ENCODE data around the gene REX1BD.
"Not testable (repeated sequence)": the region's sequence is repeated elsewhere in the genome, so short reads cannot be mapped to it uniquely, and the experiment has no call there.

The REX1BD gene

DNA sequence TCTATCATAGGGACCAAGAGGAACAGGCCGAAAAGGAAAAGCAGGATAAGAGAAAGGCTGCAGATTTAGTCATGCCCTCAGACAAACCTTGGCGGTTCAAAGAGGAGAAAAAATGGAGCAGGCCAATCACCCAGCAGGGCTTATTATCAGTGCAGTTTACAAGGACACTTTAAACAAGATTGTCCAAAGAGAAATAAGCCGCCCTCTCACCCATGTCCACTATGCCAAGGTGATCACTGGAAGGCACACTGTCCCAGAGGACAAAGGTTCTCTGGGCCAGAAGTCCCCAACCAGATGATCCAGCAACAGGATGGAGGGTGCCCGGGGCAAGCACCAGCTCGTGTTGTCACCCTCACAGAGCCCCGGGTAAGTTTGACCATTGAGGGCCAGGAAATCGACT, 8.3 kb upstream of the REX1BD start:
- no peak for DNase-seq

DNA sequence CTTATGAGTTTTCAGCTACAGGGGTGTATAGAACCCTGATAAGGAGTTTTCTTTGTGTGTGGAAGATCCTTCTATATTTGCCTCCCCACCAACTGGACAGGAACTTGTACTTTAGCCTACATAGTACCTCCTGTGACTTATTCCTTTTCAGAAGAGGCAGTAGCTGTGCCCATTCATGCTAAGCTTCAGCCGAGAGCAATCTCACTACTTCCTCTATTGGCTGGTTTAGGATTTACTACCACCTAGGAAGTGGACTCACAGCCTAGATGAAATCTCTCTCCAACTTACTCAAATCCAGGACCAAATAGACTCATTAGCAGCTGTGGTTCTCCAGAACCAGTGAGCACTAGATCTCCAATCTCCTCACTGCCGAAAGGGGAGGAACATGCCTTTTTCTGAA, 2.3 kb upstream of the REX1BD start:
- DNase-seq, result no peak

- DNase-seq, result no peak
Observed at GRCh38 chr19:18587561-18587960, 1.0 kb upstream of the REX1BD start.

DNA sequence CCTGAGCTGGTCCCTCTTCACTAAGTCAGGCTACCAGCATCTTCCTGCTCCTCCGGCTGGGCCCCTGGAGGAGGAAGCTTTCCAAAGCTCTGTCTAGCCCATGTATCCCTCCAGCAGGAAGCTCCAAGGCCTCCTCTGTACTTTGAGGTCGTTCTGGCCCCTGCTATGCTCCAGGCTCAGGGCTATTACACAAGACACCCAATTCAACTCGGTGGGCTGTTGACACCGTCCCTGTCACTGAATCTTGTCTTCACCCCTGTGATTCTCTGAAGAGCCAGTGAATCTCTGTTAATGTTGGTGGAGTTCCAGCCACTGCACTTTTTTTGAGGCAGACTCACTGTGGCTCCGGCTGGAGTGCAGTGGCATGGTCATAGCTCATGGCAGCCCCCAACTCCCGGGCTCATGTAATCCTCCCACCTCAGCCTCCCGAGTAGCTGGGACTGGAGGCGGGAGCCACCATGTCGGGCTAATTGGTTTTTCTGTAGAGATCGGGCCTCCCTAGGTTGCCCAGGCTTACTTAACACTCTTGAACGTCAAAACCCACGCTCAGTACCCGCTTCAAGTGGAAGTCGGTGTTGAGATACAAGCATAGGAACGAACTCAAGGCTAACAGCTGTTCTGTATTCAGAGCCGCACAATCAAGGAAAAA, 512 bp upstream of the REX1BD start:
- no peak for DNase-seq

DNA sequence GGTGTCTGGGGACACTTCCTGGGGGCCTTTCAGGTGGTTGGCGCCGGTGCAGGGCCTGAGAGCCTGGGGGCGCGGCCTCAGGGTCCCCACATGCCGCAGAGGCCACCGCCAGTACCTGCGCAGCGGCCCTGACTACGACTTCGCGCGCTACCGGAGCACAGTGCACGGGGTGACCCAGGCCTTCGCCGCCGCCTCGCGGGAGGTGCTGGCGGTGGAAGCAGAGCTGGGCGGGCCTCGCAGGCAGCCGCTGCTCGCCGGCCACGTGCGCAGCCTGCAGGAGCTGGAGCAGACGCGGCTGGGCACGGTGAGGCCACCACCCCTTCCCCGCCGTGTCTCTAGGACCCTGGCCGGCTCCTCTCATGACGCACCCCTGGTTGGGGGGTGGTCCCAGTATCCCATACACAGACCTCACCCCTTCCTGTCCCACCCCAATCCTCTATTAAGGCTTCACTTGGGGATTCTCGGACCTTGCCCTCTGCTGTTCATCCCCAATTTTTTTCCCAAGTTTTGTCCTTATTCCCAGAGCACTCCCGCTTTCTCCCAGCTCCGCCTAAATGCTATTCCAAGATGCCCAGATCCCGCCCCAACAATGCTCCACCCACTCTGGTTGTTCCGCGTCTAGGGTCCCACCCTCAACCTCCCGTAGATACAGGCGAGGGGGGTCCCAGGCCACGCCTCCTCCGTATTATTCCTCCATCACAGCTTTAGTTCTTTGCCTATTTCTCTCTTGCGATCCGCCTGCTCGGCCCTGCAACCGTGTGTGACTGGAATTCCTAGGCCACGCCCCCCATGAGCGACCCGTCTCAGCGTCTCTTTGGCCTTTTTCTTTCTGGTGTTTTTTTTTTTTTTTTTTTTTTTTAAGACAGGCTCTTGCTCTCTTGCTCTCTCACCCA, 1.0 kb downstream of the REX1BD start:
- DNase-seq, result no peak

DNA sequence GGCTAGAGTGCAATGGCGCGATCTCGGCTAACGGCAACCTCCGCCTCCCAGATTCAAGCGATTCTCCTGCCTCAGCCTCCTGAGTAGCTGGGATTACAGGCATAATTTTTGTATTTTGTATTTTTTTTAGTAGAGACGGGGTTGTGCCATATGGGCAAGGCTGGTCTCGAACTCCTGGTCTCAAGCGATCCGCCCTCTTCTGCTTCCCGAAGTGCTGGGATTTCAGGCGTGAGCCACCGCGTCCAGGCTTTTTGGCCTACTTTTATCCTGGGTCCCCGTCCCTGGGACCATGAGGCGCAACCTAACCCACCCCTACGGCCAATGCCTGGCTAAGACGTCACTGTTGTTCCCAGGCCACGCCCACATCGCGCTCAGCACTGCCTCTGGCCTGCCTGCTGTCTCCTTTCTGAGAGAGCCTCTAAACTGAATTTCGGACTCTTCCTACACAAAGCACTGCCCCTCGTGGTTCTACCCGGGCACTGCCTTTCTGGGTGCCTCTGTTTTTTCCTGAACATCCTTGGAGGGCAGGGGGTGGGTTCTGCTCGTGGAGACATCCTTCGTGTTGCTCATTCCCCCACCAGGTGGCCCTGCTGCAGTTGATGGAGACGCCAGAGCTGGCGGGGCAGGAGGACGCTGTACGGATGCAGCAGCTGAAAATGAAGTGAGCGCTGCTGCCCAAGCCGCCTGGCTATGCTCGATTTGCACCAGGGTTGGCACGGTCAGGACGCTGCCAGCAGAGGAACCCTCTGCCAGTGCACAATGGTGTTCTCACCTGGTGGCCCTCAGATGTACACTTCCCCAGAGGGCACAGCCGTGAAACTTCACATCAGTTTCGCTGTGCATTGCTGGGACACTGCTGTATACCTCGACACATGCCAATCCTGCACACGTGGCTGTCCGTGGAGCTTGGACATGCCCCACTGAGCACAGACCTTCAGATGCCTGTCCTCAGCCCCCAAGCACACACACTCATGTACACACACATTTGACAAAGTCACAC, 2.0 kb downstream of the REX1BD start:
- no peak for DNase-seq

GRCh38 chr19:18591735-18592385, 3.3 kb downstream of the REX1BD start:
- no peak for DNase-seq

DNA sequence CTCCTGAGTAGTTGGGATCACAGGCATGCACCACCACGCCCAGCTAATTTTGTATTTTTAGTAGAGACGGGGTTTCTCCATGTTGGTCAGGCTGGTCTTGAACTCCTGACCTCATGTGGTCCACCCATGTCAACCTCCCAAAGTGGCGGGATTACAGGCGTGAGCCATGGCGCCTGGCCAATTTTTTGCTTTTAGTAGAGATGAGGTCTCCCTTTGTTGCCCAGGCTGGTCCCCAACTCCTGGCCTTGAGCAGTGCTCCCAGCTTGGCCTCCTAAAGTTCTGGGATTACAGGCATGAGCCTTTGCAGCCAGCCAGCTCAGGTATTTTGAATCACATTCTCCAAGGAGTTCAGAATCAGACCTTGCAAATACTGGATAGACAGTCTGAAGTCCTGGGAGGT, 4.1 kb downstream of the REX1BD start:
- not testable (repeated sequence) for DNase-seq

DNA sequence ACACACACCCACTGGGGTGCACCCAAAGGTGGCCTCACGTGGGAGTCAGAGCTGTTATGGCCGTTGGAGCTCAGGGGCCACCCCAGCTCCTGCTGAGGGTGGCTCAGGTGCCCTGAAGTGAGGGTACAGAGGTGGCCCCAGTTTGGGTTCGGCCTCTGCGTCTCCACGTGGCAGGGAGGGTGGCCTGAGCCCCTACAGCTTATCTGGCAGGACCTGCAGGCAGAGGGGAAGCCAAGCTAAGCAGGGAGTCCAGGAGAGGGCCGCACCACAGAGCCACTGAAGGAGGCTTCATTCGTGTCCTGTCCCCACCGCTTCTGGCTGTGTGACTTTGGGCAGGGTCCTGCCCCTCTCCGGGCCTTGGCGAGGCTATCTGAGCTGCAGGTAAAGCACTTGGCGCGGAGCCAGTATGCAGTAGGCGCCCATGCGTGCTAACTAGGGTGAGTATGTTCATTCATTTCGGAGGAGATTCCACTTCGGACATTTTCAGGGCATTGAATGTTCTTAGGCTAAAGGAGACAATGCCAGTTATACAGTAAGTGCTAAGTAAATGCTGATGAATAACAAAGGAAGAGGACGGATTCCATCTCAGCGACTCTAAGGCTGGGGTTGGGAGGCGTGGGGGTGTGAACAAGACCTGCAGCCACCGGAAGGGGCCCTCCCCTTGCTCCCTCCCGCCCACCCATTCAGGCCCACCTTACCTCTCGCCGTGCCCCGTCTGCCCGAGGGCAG, 4.9 kb downstream of the REX1BD start:
- DNase-seq, result no peak

DNA sequence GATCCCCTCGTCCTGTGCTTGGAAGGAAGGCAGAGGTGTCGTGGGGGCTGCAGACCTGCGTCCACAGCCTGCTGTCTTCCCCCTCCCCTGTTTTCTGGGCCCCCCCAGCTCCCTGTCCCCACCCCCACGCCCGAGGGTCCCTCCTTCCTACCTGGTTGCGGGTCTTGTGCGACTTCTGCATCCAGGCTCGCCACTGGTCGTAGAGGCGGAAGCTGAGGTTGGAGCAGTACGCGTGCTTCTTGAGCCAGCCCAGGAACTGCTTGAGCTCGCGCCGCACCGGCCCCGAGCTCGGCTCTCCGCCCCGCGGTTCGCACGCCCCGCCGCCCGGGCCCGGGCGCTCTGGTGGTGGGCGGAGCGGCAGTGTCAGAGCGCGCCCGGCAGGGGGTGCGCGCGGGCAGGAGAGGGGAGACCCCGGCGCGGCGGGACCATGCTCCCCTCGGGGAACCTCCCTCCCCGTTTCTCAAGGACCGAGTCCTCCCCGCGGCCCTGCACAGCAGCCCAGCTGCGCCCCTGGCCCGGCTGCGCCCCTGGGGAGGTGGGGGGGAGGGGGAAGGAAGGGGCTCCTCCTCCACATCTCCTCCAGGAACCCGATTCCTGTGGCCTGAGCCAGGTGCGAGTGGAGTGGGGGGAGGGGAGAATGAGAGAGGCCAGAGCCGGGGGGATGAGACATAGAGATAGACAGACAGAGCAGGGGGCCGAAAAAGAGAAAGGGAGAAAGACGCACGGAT, 5.7 kb downstream of the REX1BD start:
- no peak for DNase-seq

GRCh38 chr19:18594824-18595373, 6.3 kb downstream of the REX1BD start:
- no peak for DNase-seq

- DNase-seq, result no peak
Observed at GRCh38 chr19:18595475-18595874, 6.9 kb downstream of the REX1BD start.

DNA sequence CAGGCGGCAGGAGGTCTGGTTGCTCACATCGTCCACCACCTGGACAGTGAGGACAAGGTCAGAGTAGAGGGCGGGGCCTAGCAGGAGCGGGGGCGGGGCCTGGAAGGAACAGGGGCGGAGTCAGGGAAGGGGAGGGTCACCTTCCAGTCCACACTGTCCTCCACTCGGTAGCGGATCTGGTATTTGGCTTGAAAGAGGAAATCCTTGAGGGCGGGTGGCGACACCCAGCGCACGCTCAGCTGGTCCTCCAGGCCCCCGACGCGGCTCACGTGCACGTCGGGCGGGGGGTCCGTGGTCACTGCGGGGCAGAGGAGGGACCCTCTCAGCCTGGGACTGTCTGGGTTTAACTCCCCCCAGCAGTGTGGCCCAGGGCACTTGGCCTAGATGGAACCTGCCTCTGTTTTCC, 8.2 kb downstream of the REX1BD start:
- DNase-seq, result no peak

- no peak for DNase-seq
Observed at GRCh38 chr19:18597809-18598660, 9.4 kb downstream of the REX1BD start.

DNA sequence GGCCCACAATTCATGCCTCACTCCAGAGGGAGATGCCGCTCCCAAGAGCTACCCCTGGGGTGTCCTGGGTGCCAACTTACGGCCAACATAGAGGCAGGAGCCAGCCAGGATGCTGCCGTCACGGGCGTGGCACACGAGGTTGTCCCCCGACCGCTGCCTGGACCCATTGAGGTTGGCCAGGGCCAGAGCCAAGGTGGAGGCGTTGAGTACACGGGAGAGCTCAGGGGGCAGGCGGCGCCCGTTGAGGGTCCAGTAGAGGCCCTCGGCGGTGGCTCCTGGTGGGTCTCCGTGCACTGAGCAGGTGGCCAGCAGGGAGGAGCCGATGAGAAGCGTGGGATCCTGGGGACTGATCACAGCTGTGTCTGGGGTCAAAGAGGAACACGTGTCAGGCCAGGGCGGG, 10.9 kb downstream of the REX1BD start:
- no peak for DNase-seq

- DNase-seq, result not testable (repeated sequence)
Observed at GRCh38 chr19:18600692-18601397, 12.2 kb downstream of the REX1BD start.

- DNase-seq, result no peak
Observed at GRCh38 chr19:18601875-18602274, 13.3 kb downstream of the REX1BD start.

DNA sequence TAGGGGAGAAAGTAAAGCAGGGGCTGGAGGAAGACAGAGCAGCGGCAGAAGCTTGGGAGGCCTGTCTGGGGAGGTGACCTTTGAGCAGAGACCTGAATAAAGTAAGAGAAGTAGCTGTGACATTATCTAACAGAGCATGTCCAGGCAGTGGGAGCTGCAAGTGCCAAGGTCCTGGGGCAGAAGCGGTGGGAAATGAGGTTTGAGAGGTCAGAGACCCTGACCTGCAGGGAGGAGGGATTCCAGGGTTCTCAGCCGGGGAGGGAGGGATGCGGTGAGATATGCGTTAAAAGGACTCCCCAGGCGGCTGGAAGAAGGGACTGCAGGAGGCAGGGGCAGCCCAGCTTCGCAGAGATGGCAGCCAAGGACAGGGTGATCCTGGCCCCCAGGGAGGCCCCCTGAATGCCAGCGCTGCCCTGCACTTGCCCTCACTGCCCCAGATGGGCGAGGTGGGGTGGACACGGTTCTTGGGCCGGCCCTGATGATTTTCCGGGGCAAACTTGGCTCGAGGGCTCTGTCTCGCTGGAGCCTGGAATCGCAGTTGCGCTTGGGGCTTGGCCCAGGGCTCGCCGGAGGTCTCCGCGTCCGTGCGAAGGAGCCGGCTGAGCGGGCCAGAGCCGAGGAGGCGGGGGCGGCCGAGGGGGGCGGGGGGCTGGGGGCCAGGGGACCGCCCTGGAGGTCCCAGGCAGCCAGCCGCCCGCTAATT, 14.8 kb downstream of the REX1BD start:
- no peak for DNase-seq
